Neuronal stem cell (in vitro differentiated cells): ENCODE measurements around the gene DIPK1A.

Experiments
- DNase-seq: peaks from one replicate; pipeline ENCODE4 v3.0.0-alpha.2; 2013; ENCODE audit warnings: low spot score
- H2AFZ ChIP-seq: one replicate; pipeline ENCODE4 v1.6.1; 2013; ENCODE audit warnings: mild to moderate bottlenecking, low read length, inconsistent platforms
- H2AK5ac ChIP-seq: 2 replicates; pipeline ENCODE4 v1.6.1; 2013; ENCODE audit warnings: low read depth, mild to moderate bottlenecking, inconsistent platforms, low read length, moderate library complexity, mixed read lengths
- H2BK120ac ChIP-seq: 2 replicates; pipeline ENCODE4 v1.6.1; 2013; ENCODE audit warnings: low read depth, mild to moderate bottlenecking, inconsistent platforms, low read length, moderate library complexity, mixed read lengths
- H2BK12ac ChIP-seq: one replicate; pipeline ENCODE4 v1.6.1; 2013; ENCODE audit warnings: low read length, inconsistent platforms
- H2BK15ac ChIP-seq: 2 replicates; pipeline ENCODE4 v1.6.1; 2013; ENCODE audit warnings: mild to moderate bottlenecking, low read length, inconsistent platforms, mixed read lengths
- H2BK5ac ChIP-seq: one replicate; pipeline ENCODE4 v1.6.1; 2013; ENCODE audit warnings: inconsistent platforms, mild to moderate bottlenecking, low read length, moderate library complexity
- H3K14ac ChIP-seq: one replicate; pipeline ENCODE4 v1.6.1; 2013; ENCODE audit warnings: low read length, inconsistent platforms
- H3K18ac ChIP-seq: 2 replicates; pipeline ENCODE4 v1.6.1; 2013; ENCODE audit warnings: low read length, inconsistent platforms
- H3K23ac ChIP-seq: 2 replicates; pipeline ENCODE4 v1.6.1; 2013; ENCODE audit warnings: low read depth, mild to moderate bottlenecking, mixed read lengths, low read length, inconsistent platforms; ENCODE audit not compliant: poor library complexity
- H3K27ac ChIP-seq: replicated peaks from 3 replicates; pipeline ENCODE4 v1.5.1; 2013; ENCODE audit warnings: low read length, inconsistent platforms
- H3K27me3 ChIP-seq, 3 experiments: 2 replicates each; pipeline ENCODE4 v1.6.1; 2013; ENCODE audit warnings: low read length in 3 of 3, mild to moderate bottlenecking in 2 of 3, inconsistent platforms in 1 of 3, low read depth in 1 of 3, mixed read lengths in 1 of 3, moderate library complexity in 1 of 3; ENCODE audit not compliant: control insufficient read depth in 3 of 3, insufficient read depth in 3 of 3
- H3K36me3 ChIP-seq, 2 donors: replicated peaks in 1 of 2; 2 replicates each; pipeline ENCODE4 v1.6.1; 2013; ENCODE audit warnings: low read length in 2 of 2; ENCODE audit not compliant: control insufficient read depth in 2 of 2, insufficient read depth in 2 of 2
- H3K4ac ChIP-seq: 2 replicates; pipeline ENCODE4 v1.6.1; 2013; ENCODE audit warnings: inconsistent platforms, mild to moderate bottlenecking, low read length, moderate library complexity
- H3K4me1 ChIP-seq, 2 donors: 1 replicate in 1 of 2; 2 replicates in 1 of 2; pipeline ENCODE4 v1.6.1; 2013; ENCODE audit warnings: low read length in 2 of 2, low read depth in 1 of 2; ENCODE audit not compliant: control insufficient read depth in 2 of 2, insufficient read depth in 1 of 2
- H3K4me2 ChIP-seq: one replicate; pipeline ENCODE4 v1.6.1; 2013; ENCODE audit warnings: mild to moderate bottlenecking, low read length, inconsistent platforms; ENCODE audit not compliant: insufficient read depth, poor library complexity, severe bottlenecking
- H3K4me3 ChIP-seq, 2 donors: 2 replicates each; pipeline ENCODE4 v1.5.1; 2013; ENCODE audit warnings: low read length in 2 of 2, mild to moderate bottlenecking in 2 of 2, inconsistent platforms in 1 of 2, moderate library complexity in 1 of 2
- H3K79me1 ChIP-seq: one replicate; pipeline ENCODE4 v1.6.1; 2013; ENCODE audit warnings: low read depth, mild to moderate bottlenecking, inconsistent platforms, low read length, moderate library complexity
- H3K9ac ChIP-seq: one replicate; pipeline ENCODE4 v1.6.1; 2013; ENCODE audit warnings: mild to moderate bottlenecking, low read depth, low read length, inconsistent platforms; ENCODE audit not compliant: poor library complexity
- H3K9me3 ChIP-seq, 2 donors: replicated peaks in 1 of 2; 2 replicates each; pipeline versions ENCODE3 to v1.6.1; 2013; ENCODE audit warnings: low read length in 2 of 2, mild to moderate bottlenecking in 2 of 2, inconsistent platforms in 1 of 2, low read depth in 1 of 2, mixed read lengths in 1 of 2, moderate library complexity in 1 of 2; ENCODE audit not compliant: control insufficient read depth in 2 of 2, insufficient read depth in 1 of 2
- H4K8ac ChIP-seq: one replicate; pipeline ENCODE4 v1.6.1; 2013; ENCODE audit warnings: low read depth, mild to moderate bottlenecking, inconsistent platforms, low read length, moderate library complexity
- H4K91ac ChIP-seq: one replicate; pipeline ENCODE4 v1.6.1; 2013; ENCODE audit warnings: low read length, low read depth, mild to moderate bottlenecking, inconsistent platforms; ENCODE audit not compliant: poor library complexity
- WGBS, 2 donors: extraction: QIAGEN DNeasy Blood & Tissue Kit; methylation state at CpG; one replicate each; pipeline ENCODE4 v1.1.7; 2013; ENCODE audit warnings: missing lambda C conversion rate in 2 of 2, mixed read lengths in 1 of 2; ENCODE audit not compliant: insufficient read length in 2 of 2, insufficient replicate concordance in 1 of 2; ENCODE audit errors: extremely low coverage in 2 of 2; 5-methylcytosine and 5-hydroxymethylcytosine counted together

DIPK1A gene

GRCh38 chr1:92886886-92887419 lies 74.3 kb downstream of the DIPK1A start:
- H2BK120ac ChIP-seq = no peak overlapping the region
- H3K79me1 ChIP-seq = no peaks in the 10 kb centered on the region
- H3K9ac ChIP-seq = no peak overlapping the region
- H2AFZ ChIP-seq = no peak overlapping the region
- no peak overlapping the region for H3K4me3 ChIP-seq
- no peak overlapping the region for H2BK12ac ChIP-seq
- no peak overlapping the region for H3K14ac ChIP-seq
- H3K4ac ChIP-seq = no peak overlapping the region
- H4K8ac ChIP-seq = no peak overlapping the region
- H3K9me3 ChIP-seq = no peaks in the 10 kb centered on the region
- H3K4me1 ChIP-seq = no peaks in the 10 kb centered on the region
- no peak for DNase-seq
- no peak overlapping the region for H2BK5ac ChIP-seq
- no peak overlapping the region for H3K23ac ChIP-seq
- H3K27ac ChIP-seq = no peak overlapping the region
- H3K27me3 ChIP-seq = peaks cover 0 to 3% (median 0%) of the 10 kb centered on the region in 3 experiments
- H4K91ac ChIP-seq = no peak overlapping the region
- no peak overlapping the region for H2AK5ac ChIP-seq
- H3K4me2 ChIP-seq = no peak overlapping the region
- WGBS, 2 donors = no CpG with 5 or more reads among the region's 2 CpGs
- no peak overlapping the region for H3K18ac ChIP-seq
- H3K36me3 ChIP-seq = no peaks in the 10 kb centered on the region
- H2BK15ac ChIP-seq = no peak overlapping the region

DNA sequence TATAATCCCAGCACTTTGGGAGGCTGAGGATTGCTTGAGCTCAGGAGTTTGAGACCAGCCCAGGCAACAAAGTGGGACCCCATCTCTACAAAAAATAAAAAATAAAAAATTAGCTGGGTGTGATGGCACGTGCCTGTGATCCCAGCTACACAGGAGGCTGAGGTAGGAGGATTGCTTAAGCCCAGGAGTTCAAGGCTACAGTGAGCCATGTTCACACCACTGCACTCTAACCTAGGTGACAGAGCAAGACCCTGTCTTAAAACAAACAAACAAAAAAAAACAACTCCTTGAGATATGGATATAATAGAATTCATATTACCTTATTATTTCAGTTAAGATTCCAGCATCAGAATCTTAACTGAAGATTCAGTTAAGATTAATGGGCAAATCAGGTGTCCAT lies 77.1 kb downstream of the DIPK1A start:
- peaks cover 0 to 3% (median 0%) of the 10 kb centered on the region in 3 experiments for H3K27me3 ChIP-seq
- H2BK5ac ChIP-seq = no peak overlapping the region
- H2AK5ac ChIP-seq = no peak overlapping the region
- no peak overlapping the region for H3K4me2 ChIP-seq
- H4K91ac ChIP-seq = no peak overlapping the region
- no peak overlapping the region for H2BK12ac ChIP-seq
- no peak overlapping the region for H3K14ac ChIP-seq
- no peaks in the 10 kb centered on the region for H3K4me1 ChIP-seq
- H3K18ac ChIP-seq = no peak overlapping the region
- H3K27ac ChIP-seq = no peak overlapping the region
- DNase-seq = no peak
- no peaks in the 10 kb centered on the region for H3K9me3 ChIP-seq
- H2AFZ ChIP-seq = no peak overlapping the region
- H3K4ac ChIP-seq = no peak overlapping the region
- H4K8ac ChIP-seq = no peak overlapping the region
- no peak overlapping the region for H3K23ac ChIP-seq
- no peaks in the 10 kb centered on the region for H3K79me1 ChIP-seq
- H3K4me3 ChIP-seq = no peak overlapping the region
- no peak overlapping the region for H2BK15ac ChIP-seq
- no CpG with 5 or more reads among the region's 1 CpG for whole genome bisulfite sequencing, 2 donors
- H2BK120ac ChIP-seq = no peak overlapping the region
- no peaks in the 10 kb centered on the region for H3K36me3 ChIP-seq
- H3K9ac ChIP-seq = no peak overlapping the region

- no peak overlapping the region for H3K4me3 ChIP-seq
- H2BK5ac ChIP-seq = no peak overlapping the region
- no peak overlapping the region for H3K27ac ChIP-seq
- no peak overlapping the region for H3K4ac ChIP-seq
- H3K9me3 ChIP-seq = no peaks in the 10 kb centered on the region
- H3K27me3 ChIP-seq = peaks cover 0 to 3% (median 0%) of the 10 kb centered on the region in 3 experiments
- no peak overlapping the region for H2BK15ac ChIP-seq
- no peak for DNase-seq
- no peak overlapping the region for H4K91ac ChIP-seq
- no peaks in the 10 kb centered on the region for H3K36me3 ChIP-seq
- H4K8ac ChIP-seq = no peak overlapping the region
- H3K4me2 ChIP-seq = no peak overlapping the region
- no peaks in the 10 kb centered on the region for H3K4me1 ChIP-seq
- no peak overlapping the region for H2BK12ac ChIP-seq
- no peak overlapping the region for H3K18ac ChIP-seq
- H2AK5ac ChIP-seq = no peak overlapping the region
- no peak overlapping the region for H2BK120ac ChIP-seq
- H3K14ac ChIP-seq = no peak overlapping the region
- H3K9ac ChIP-seq = no peak overlapping the region
- no peak overlapping the region for H2AFZ ChIP-seq
- H3K23ac ChIP-seq = no peak overlapping the region
- no peaks in the 10 kb centered on the region for H3K79me1 ChIP-seq
These were observed 78.0 kb downstream of the DIPK1A start for GRCh38 chr1:92883297-92883696.

DNA sequence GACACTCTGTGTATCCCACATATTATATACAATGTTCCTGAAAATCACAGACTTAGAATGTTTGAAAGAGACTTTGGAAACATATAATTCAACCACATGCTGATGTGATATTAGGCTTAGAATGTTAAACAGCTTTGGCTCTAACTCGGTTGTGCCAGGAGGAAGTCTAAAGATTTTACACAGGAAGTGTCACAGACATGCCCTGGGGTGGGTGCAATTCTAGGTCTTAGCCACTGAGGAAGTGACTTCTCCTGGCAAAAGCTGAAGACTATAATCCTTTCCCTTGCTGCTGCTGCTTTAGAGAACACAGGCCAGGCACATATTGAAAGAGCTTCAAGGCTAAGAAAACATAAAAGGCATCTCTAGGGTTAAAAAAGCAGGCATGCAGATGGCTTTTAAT lies 78.4 kb downstream of the DIPK1A start:
- no peak overlapping the region for H3K4me2 ChIP-seq
- H2BK15ac ChIP-seq = no peak overlapping the region
- no peak overlapping the region for H3K4ac ChIP-seq
- H2AFZ ChIP-seq = no peak overlapping the region
- no peak overlapping the region for H2AK5ac ChIP-seq
- no peaks in the 10 kb centered on the region for H3K9me3 ChIP-seq
- H3K27me3 ChIP-seq = peaks cover 0 to 3% (median 0%) of the 10 kb centered on the region in 3 experiments
- H4K8ac ChIP-seq = no peak overlapping the region
- no peak overlapping the region for H3K9ac ChIP-seq
- H2BK120ac ChIP-seq = no peak overlapping the region
- H2BK12ac ChIP-seq = no peak overlapping the region
- H3K36me3 ChIP-seq = no peaks in the 10 kb centered on the region
- no peak overlapping the region for H3K4me3 ChIP-seq
- H3K14ac ChIP-seq = no peak overlapping the region
- H3K18ac ChIP-seq = no peak overlapping the region
- DNase-seq = no peak
- H3K4me1 ChIP-seq = no peaks in the 10 kb centered on the region
- no CpG with 5 or more reads among the region's 1 CpG for WGBS, 2 donors
- no peak overlapping the region for H3K23ac ChIP-seq
- H3K27ac ChIP-seq = no peak overlapping the region
- no peaks in the 10 kb centered on the region for H3K79me1 ChIP-seq
- H2BK5ac ChIP-seq = no peak overlapping the region
- H4K91ac ChIP-seq = no peak overlapping the region
